ENCODE measurements around the gene KIRREL2. TPM values are rescaled to one million over a fixed set of nuclear protein-coding genes. Genes with fewer than 3 reads are reported as not detected.
"Not testable (repeated sequence)": the region's sequence is repeated elsewhere in the genome, so short reads cannot be mapped to it uniquely, and the experiment has no call there.

KIRREL2 gene
- total RNA-seq, 1 experiment from 2014 or later = 0.17 TPM

GRCh38 chr19:35897706-35898451 is 41.2 kb downstream of the KIRREL2 start:
- no peak for DNase-seq (ENCODE audit: low read depth)

- no peak for DNase-seq (ENCODE audit: low read depth)
These were observed 41.7 kb downstream of the KIRREL2 start for GRCh38 chr19:35898499-35898809.

DNA sequence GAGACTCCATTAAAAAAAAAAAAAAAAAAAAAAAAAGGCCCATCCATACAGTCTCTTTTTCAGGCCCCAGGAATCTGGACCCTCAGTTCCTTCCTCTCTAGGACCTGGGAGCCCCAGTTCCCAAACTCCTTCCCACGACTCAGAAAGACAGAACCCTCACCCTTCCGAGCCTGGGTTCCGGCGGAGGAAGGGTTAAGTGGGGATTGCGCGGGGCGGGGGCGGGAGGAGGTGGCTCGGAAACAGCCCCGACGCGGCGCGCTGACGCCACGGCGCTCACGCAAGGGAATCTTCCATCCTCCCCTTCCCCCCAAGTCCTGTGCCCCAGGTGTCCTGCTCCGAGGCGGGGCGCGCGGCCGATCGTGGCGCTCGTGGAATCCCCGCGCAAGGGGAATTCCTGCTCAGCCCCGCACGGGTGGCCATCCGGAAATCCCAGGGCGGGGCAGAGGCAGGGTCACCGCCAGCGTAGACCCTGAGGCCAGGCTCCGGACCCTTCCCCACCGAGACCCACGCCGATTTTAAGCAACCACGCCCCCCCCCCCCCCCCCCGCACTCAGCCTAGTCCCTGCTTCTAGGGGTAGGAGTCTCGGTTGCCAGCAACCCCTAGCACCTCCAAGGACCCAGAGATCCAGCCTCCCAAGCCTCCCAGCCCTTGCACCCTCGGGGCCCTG is 43.0 kb downstream of the KIRREL2 start:
- peak; percentile 84 for DNase-seq (ENCODE audit: low read depth)

- peak; percentile 79 for DNase-seq (ENCODE audit: low read depth)
These were observed 44.4 kb downstream of the KIRREL2 start for GRCh38 chr19:35901055-35901644.

- peak; percentile 73 for DNase-seq (ENCODE audit: low read depth)
These were observed 45.3 kb downstream of the KIRREL2 start, which contains the start of gene HCST for GRCh38 chr19:35901854-35902661. HCST (plus strand) TSS chr19:35902529; CDS start chr19:35902594, 65 bp downstream.

DNA sequence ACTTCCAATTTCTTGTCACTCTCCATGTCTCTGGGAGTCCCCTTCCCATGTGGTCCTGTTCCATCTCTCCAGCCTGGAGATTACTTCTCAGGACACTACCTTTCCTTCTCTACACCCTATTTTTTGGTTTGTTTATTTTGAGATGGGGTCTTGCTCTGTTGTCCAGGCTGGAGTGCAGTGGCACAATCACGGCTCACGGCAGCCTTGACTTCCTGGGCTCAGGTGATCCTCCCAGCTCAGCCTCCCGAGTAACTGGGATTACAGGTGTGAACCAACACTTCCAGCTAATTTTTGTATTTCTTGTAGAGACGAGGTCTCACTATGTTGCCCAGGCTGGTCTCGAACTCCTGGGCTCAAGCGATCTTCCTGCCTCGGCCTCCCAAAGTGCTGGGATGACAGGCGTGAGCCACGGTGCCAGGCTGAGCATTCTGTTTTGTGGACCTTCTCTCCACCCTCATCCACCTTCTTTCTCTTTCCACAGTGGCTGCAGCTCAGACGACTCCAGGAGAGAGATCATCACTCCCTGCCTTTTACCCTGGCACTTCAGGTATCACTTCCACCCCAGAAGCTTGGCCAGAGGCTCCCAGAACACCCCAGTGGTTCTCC is 46.3 kb downstream of the KIRREL2 start:
- DNase-seq (ENCODE audit: low read depth) = no peak

DNA sequence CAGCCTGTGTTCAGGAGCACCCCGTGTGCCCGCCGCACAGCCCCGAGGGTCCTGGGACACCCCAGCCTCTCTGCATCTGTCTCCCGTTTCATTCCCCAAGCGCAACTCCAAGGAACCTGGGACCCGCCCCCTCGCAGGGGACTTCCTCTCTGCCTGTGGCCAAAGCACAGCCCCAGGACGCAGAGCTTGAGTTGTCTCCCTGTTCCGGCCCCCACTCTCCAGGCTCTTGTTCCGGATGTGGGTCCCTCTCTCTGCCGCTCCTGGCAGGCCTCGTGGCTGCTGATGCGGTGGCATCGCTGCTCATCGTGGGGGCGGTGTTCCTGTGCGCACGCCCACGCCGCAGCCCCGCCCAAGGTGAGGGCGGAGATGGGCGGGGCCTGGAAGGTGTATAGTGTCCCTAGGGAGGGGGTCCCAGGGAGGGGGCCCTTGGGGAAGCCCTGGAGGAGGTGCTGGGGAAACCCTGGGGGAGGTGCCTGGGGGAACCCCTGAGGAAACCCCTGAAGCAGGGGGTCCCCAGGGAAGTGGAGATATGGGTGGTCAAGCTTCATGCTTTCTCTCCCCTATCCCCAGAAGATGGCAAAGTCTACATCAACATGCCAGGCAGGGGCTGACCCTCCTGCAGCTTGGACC is 47.0 kb downstream of the KIRREL2 start:
- peak; percentile 85 for DNase-seq (ENCODE audit: low read depth)

GRCh38 chr19:35904311-35905068 is 47.8 kb downstream of the KIRREL2 start:
- no peak for DNase-seq (ENCODE audit: low read depth)

- peak; percentile 49 for DNase-seq (ENCODE audit: low read depth)
These were observed 48.5 kb downstream of the KIRREL2 start for GRCh38 chr19:35905178-35905727.

GRCh38 chr19:35907377-35907745 is 50.6 kb downstream of the KIRREL2 start:
- DNase-seq (ENCODE audit: low read depth) = no peak

DNA sequence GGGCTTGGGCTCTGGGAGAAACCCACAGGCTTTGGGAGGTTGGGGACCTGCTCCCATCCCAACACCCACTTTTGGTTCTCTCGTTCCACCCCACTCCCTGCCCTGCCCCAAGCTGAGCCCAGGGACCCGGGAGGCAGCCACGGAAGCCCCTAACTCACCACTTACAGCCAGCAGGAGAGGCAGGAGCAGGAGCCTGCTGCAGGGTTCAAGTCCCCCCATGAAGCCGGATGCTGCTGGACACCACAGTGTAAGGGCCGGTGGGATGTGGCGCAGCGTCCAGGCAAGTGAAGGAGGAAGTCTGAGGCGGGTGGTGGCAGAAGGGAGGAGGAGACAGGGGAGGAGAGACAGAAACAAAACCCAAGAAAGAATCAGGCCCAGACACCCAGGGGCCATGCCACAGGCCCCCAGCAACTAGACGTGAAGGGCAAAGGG is 51.3 kb downstream of the KIRREL2 start, which contains the start of gene TYROBP:
TYROBP (minus strand) TSS at position 286 of the 432 bp plus-strand sequence; CDS start at position 219, 67 bp downstream.
- DNase-seq (ENCODE audit: low read depth) = no peak

- DNase-seq (ENCODE audit: low read depth) = no peak
These were observed 52.4 kb downstream of the KIRREL2 start for GRCh38 chr19:35908973-35909683.

GRCh38 chr19:35909684-35910035 is 52.9 kb downstream of the KIRREL2 start:
- DNase-seq (ENCODE audit: low read depth) = no peak

DNA sequence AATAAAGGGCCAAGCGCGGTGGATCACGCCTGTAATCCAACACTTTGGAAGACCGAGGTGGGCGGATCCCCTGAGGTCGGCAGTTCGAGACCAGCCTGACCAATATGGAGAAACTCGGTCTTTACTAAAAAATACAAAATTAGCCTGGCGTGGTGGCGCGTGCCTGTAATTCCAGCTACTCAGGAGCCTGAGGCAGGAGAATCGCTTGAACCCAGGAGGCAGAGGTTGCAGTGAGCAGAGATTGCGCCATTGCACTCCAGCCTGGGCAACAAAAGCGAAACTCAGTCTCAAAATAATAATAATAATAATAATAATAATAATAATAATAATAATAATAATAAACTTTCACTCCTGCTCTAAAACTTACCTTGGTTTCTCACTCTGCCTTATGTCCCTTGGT is 53.6 kb downstream of the KIRREL2 start:
- not testable (repeated sequence) for DNase-seq (ENCODE audit: low read depth)

GRCh38 chr19:35911173-35911572 is 54.5 kb downstream of the KIRREL2 start:
- no peak for DNase-seq (ENCODE audit: low read depth)

- peak; percentile 84 for DNase-seq (ENCODE audit: low read depth)
These were observed 55.1 kb downstream of the KIRREL2 start for GRCh38 chr19:35911790-35912189.

DNA sequence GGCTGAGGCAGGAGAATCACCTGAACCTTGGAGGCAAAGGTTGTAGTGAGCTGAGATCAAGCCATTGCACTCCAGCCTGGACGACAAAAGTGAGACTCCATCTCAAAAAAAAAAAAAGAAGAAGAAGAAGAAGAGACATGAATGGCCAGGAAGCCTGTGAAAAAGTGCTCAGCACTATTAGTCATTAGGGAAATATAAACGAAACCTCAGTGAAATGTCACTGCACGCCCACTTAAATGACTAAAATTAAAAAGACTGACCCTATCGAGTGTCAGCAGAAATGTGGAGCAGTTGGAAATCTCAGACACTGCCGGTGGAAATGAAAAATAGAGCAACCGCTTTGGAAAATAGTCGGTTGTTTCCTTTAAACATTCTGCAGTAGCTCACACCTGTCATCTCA is 56.9 kb downstream of the KIRREL2 start:
- DNase-seq (ENCODE audit: low read depth) = peak; percentile 29

DNA sequence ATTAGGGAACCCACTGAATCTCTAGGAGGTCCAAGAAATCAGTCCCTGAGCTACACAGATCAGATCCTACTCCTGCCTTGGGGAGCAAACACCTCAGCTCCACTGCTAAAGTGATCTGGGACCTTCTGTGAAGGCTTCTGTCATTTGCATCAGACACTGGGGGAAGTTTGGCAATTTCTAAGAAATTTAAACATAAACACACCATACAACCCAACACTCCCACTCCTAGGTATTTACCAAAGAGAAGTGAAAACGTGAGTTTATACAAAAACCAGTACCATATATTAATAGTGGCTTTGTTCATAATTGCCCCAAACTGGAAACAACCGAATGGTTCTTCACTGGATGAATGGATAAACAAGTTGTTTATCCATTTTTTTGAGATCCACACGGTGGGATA is 58.7 kb downstream of the KIRREL2 start:
- DNase-seq (ENCODE audit: low read depth) = no peak
